GM18511 (cell line): ENCODE results near the gene INPP5D.
A peak's percentile ranks its signal among the peaks of the same experiment; 100 is the strongest.

Experiments
- ATAC-seq: cut with Tn5 transposase; IDR thresholded peaks from one replicate; pipeline ENCODE4 v1.9.1; 2021; ENCODE audit warnings: mild to moderate bottlenecking, moderate library complexity; ENCODE audit not compliant: unreplicated experiment

Gene INPP5D

GRCh38 chr2:233068762-233069418 is 8.7 kb downstream of the INPP5D start:
- no peak for ATAC-seq

GRCh38 chr2:233072838-233073237 is 12.7 kb downstream of the INPP5D start:
- ATAC-seq, result no peak

- no peak for ATAC-seq
These were observed 14.0 kb downstream of the INPP5D start for GRCh38 chr2:233074106-233074505.

GRCh38 chr2:233075141-233075965 is 15.2 kb downstream of the INPP5D start:
- peak; percentile 42 for ATAC-seq

GRCh38 chr2:233075966-233076339 is 15.8 kb downstream of the INPP5D start:
- ATAC-seq, result peak; percentile 69

GRCh38 chr2:233076749-233077148 is 16.6 kb downstream of the INPP5D start:
- no peak for ATAC-seq

GRCh38 chr2:233079473-233079877 is 19.3 kb downstream of the INPP5D start:
- peak; percentile 44 for ATAC-seq

- no peak for ATAC-seq
These were observed 20.1 kb downstream of the INPP5D start for GRCh38 chr2:233079953-233080835.

- no peak for ATAC-seq
These were observed 20.7 kb downstream of the INPP5D start for GRCh38 chr2:233080836-233081229.

GRCh38 chr2:233081232-233081730 is 21.1 kb downstream of the INPP5D start:
- ATAC-seq, result peak; percentile 20

GRCh38 chr2:233081731-233082221 is 21.6 kb downstream of the INPP5D start:
- peak; percentile 8 for ATAC-seq

GRCh38 chr2:233082222-233082930 is 22.2 kb downstream of the INPP5D start:
- ATAC-seq, result peak; percentile 54

- ATAC-seq, result no peak
These were observed 23.0 kb downstream of the INPP5D start for GRCh38 chr2:233082931-233083755.

- no peak for ATAC-seq
These were observed 23.6 kb downstream of the INPP5D start for GRCh38 chr2:233083782-233084181.

GRCh38 chr2:233084488-233084887 is 24.3 kb downstream of the INPP5D start:
- ATAC-seq, result peak; percentile 22

- no peak for ATAC-seq
These were observed 25.1 kb downstream of the INPP5D start for GRCh38 chr2:233085037-233085838.

GRCh38 chr2:233085839-233086150 is 25.7 kb downstream of the INPP5D start:
- no peak for ATAC-seq

GRCh38 chr2:233087713-233088112 is 27.6 kb downstream of the INPP5D start:
- no peak for ATAC-seq

GRCh38 chr2:233088972-233089345 is 28.8 kb downstream of the INPP5D start:
- no peak for ATAC-seq
